Kidney (tissue), 14 donors: ENCODE data around the gene TNRC6C. TPM values are rescaled to one million over a fixed set of nuclear protein-coding genes. Genes with fewer than 3 reads are reported as not detected.

Experiments used
- DNase-seq, 5 donors: peaks; one replicate each; pipeline ENCODE4 v3.0.0-alpha.2; 2013 to 2020
- FAIRE-seq: peaks from 2 replicates; lab custom pipeline; 2012; peaks lifted over from hg19 to GRCh38; lab: Jason Lieb, UNC
- H3K27ac ChIP-seq, 2 donors: one replicate each; pipeline ENCODE4 v1.7.0; 2013; ENCODE audit warnings: low read depth in 2 of 2, low read length in 2 of 2, inconsistent platforms in 1 of 2
- H3K27me3 ChIP-seq: one replicate; pipeline ENCODE4 v1.7.1; 2013; ENCODE audit warnings: low read length, inconsistent platforms; ENCODE audit not compliant: control insufficient read depth, insufficient read depth
- H3K36me3 ChIP-seq, 3 donors: one replicate each; pipeline versions ENCODE4 v1.7.0 to v1.7.1; 2013; ENCODE audit warnings: low read length in 3 of 3, control low read depth in 1 of 3, inconsistent platforms in 1 of 3; ENCODE audit not compliant: insufficient read depth in 3 of 3, control insufficient read depth in 2 of 3
- H3K4me1 ChIP-seq, 3 donors: one replicate each; pipeline versions ENCODE4 v1.7.0 to v1.7.1; 2013; ENCODE audit warnings: low read length in 3 of 3, inconsistent platforms in 1 of 3, low read depth in 1 of 3; ENCODE audit not compliant: control insufficient read depth in 2 of 3, insufficient read depth in 2 of 3
- H3K4me3 ChIP-seq, 3 donors: one replicate each; pipeline versions ENCODE4 v1.7.0 to v1.8.1; 2013; ENCODE audit warnings: low read length in 3 of 3, control low read depth in 1 of 3, inconsistent platforms in 1 of 3
- H3K9ac ChIP-seq, 3 donors: one replicate each; pipeline versions ENCODE4 v1.7.0 to v1.7.1; 2013; ENCODE audit warnings: low read length in 3 of 3, control low read depth in 1 of 3, inconsistent platforms in 1 of 3
- H3K9me3 ChIP-seq, 3 donors: one replicate each; pipeline versions ENCODE4 v1.7.0 to v1.7.1; 2013; ENCODE audit warnings: low read length in 3 of 3, control low read depth in 1 of 3, inconsistent platforms in 1 of 3; ENCODE audit not compliant: control insufficient read depth in 2 of 3, insufficient read depth in 1 of 3
- intact Hi-C: fragments of 100-400 bp; cut with DNase I; formaldehyde crosslinking; loops from one replicate; pipeline ENCODE4 v1.11.1; 2022
- polyA plus RNA-seq: library from polyadenylated mRNA; stranded (reverse); fragments of 350-450 nt; fragmentation: Illumina TruSeq; extraction: RNeasy Lipid Tissue Mini Kit (QIAGEN cat#74804); gene quantifications from one replicate; pipeline ENCODE4 v1.2.3, GENCODE V29; 2014; ENCODE audit warnings: low read depth, low replicate concordance; ENCODE audit not compliant: insufficient read depth
- total RNA-seq: library from RNA; stranded (reverse); fragmentation: NEBNext Ultra II Directional; extraction: Animal tissue kit (Norgen Biotek cat#: 25700); gene quantifications from one replicate; pipeline ENCODE4 v1.2.1, GENCODE V29; 2021
- TF ChIP-seq, protein P1 (sequence below): IDR thresholded peaks from 3 replicates; pipeline ENCODE4 v1.5.1; 2012; ENCODE audit warnings: mild to moderate bottlenecking, moderate library complexity, borderline replicate concordance; ENCODE audit not compliant: insufficient read depth; ENCODE audit errors: extremely low read depth
- donor health status: control.
- donor health status: control.
- donor health status: control.
- donor health status: control.
- donor health status: control.
- donor health status: DM: yes; HTN: yes; CAD: no.
- donor health status: Normal renal cell carcinoma (clear cell type).

TNRC6C gene
- total and polyA plus RNA-seq, 2 donors from 2014 or later = 1.9 to 29.4 TPM

DNA sequence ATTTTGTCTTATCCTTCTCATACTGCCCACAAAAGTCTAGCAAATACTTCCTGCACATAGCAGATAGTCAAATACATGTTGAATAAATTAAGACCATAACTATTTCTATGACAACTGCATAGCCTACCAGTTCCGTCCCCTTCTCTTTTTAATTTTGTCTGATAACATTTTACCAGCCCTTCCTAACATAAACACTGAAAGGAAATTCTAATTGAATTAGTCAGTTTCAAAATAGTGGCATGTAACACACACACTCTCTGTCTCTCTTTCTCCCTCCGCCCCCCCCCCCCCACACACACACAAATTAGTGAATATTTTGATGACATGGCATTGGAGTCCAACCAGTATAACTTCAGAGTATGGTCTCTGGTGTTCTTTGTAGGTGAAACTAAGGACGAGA lies 41.8 kb downstream of the TNRC6C start:
- FAIRE-seq = no peak

DNA sequence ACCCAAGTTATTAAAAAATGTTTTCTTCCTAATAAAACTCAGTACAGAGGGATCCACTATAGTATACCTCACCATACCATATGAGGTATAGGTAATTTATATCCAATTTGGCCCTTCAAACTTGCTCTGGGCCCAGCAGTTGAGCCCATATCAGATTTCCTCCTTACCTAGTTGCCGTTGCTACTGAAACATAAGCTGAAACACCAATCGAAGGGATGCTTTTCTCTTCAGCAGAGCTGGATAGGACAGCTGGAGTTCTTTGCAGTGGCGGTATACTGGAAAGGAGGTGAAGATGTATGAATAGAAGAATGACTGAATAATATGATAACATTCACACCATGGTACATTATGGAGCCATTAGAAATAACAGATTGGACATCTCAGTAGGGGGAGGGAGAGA lies 42.7 kb downstream of the TNRC6C start:
- no peak for FAIRE-seq
- Histone ChIP-seq H3K4me3 (no peak overlapping the region), H3K27me3 (no peaks in the 10 kb centered on the region), H3K27ac (no peak overlapping the region), H3K9me3 (no peaks in the 10 kb centered on the region), H3K4me1 (no peaks in the 10 kb centered on the region), H3K9ac (no peak overlapping the region), H3K36me3 (peaks cover 0 to 3% (median 0%) of the 10 kb centered on the region in 3 donors)
- intact Hi-C loops = no loop called here
- TF ChIP-seq, protein P1, sequence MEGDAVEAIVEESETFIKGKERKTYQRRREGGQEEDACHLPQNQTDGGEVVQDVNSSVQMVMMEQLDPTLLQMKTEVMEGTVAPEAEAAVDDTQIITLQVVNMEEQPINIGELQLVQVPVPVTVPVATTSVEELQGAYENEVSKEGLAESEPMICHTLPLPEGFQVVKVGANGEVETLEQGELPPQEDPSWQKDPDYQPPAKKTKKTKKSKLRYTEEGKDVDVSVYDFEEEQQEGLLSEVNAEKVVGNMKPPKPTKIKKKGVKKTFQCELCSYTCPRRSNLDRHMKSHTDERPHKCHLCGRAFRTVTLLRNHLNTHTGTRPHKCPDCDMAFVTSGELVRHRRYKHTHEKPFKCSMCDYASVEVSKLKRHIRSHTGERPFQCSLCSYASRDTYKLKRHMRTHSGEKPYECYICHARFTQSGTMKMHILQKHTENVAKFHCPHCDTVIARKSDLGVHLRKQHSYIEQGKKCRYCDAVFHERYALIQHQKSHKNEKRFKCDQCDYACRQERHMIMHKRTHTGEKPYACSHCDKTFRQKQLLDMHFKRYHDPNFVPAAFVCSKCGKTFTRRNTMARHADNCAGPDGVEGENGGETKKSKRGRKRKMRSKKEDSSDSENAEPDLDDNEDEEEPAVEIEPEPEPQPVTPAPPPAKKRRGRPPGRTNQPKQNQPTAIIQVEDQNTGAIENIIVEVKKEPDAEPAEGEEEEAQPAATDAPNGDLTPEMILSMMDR = no peak
- DNase-seq = peak in 3 of 5 donors; percentile 16 to 57 (median 46)

More for the DNA sequence above, 41.8 kb downstream of the TNRC6C start:
- TF ChIP-seq, protein P1 = no peak
- Histone ChIP-seq H3K9ac (no peak overlapping the region), H3K4me1 (peaks cover 0 to 5% (median 0%) of the 10 kb centered on the region in 3 donors), H3K4me3 (no peak overlapping the region), H3K36me3 (peaks cover 0 to under 1% (median 0%) of the 10 kb centered on the region in 3 donors), H3K9me3 (no peaks in the 10 kb centered on the region), H3K27me3 (no peaks in the 10 kb centered on the region), H3K27ac (no peak overlapping the region)
- intact Hi-C loops = no loop called here
- DNase-seq = no peak

DNA sequence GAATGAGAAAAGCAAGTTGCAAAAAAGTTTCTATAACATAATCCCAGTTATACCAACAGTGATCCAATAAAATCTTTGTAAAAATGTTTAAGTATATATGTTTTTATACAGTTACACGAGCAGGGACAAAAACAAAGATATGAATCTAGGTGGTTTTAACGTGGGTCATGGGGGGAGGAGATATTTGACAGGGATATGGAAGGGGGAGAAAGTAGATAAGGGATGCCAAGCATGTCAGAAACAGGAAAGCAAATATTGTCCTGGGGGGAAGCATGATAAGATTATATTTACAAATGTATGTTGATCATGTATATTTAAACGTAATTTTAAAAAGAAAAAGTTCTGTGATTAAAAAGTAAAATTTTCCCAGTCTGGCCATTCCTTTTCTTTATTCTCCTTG lies 43.1 kb downstream of the TNRC6C start:
- no peaks in the 10 kb centered on the region for H3K27me3 ChIP-seq
- intact Hi-C loops = no loop called here
- H3K9ac ChIP-seq = no peak overlapping the region
- H3K36me3 ChIP-seq = peaks cover 0 to 3% (median 0%) of the 10 kb centered on the region in 3 donors
- no peak overlapping the region for H3K4me3 ChIP-seq
- TF ChIP-seq, protein P1 = no peak
- H3K27ac ChIP-seq = no peak overlapping the region
- DNase-seq (no peak), FAIRE-seq (no peak)
- no peaks in the 10 kb centered on the region for H3K4me1 ChIP-seq
- no peaks in the 10 kb centered on the region for H3K9me3 ChIP-seq

DNA sequence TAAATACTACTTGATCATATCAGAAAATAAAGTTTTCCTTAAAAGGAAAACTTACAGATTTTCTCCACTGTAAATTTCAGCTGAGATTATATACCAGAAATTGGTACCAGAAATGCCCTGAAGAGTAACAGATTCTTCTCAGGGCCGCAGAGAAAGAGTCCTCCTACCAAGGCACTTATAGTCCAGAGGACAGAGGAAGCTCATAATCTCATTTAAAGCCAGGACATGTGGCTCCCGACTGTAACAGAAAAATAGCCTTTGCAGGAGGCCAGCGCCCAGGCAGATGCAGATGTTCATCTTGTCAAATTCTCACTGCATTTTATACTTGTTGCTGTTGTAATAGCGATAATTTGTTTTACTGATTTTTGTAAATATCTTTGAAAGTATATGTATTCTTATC lies 43.7 kb downstream of the TNRC6C start:
- Histone ChIP-seq H3K4me1 (no peaks in the 10 kb centered on the region), H3K36me3 (peaks cover 0 to 3% (median 0%) of the 10 kb centered on the region in 3 donors), H3K4me3 (no peak overlapping the region), H3K27me3 (no peaks in the 10 kb centered on the region), H3K9ac (no peak overlapping the region), H3K27ac (no peak overlapping the region), H3K9me3 (no peaks in the 10 kb centered on the region)
- DNase-seq (no peak), FAIRE-seq (no peak)
- TF ChIP-seq, protein P1 = no peak
- intact Hi-C loops = no loop called here
